ENCODE measurements around the gene D2HGDH.
"Not testable (repeated sequence)": the region's sequence is repeated elsewhere in the genome, so short reads cannot be mapped to it uniquely, and the experiment has no call there.

The D2HGDH gene

DNA sequence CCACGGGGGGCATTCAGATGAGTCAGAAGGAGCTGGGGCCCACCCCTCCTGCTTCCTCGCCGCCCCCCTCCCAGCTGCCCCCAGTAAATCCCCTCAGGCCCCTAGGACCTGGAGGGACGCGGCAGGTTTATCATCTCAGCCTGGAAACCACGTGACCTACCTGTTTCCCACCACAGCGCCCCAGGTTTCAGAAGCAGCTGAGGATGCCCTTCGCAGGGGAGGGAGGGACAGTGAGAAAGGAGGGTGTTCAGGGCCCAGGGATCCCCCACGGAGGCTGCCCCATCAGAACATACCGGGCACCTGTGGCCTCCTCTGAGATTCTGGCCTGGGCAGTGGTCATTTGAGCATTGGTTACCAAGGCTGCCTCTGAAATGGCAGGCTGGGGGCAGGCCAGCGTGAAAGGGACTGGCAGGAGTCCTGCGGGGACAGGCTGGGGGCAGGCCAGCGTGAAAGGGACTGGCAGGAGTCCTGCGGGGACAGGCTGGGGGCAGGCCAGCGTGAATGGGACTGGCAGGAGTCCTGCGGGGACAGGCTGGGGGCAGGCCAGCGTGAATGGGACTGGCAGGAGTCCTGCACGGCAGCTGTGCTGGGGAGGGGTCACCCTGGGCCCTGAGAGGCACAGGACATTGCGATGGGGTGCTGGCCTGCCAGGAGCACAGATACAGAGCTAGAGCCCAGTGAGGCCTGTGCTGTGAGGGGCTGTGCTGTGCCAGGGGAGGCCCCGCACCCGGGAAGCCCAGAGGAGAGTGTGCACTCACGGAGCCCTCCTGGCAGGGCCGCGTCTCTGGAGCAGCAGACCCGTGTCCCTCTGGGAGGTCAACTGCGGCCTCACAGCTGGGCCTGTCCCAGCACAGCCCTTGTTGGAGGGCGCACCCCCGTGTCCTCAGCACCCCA lies 76.1 kb downstream of the D2HGDH start:
- DNase-seq = no peak

DNA sequence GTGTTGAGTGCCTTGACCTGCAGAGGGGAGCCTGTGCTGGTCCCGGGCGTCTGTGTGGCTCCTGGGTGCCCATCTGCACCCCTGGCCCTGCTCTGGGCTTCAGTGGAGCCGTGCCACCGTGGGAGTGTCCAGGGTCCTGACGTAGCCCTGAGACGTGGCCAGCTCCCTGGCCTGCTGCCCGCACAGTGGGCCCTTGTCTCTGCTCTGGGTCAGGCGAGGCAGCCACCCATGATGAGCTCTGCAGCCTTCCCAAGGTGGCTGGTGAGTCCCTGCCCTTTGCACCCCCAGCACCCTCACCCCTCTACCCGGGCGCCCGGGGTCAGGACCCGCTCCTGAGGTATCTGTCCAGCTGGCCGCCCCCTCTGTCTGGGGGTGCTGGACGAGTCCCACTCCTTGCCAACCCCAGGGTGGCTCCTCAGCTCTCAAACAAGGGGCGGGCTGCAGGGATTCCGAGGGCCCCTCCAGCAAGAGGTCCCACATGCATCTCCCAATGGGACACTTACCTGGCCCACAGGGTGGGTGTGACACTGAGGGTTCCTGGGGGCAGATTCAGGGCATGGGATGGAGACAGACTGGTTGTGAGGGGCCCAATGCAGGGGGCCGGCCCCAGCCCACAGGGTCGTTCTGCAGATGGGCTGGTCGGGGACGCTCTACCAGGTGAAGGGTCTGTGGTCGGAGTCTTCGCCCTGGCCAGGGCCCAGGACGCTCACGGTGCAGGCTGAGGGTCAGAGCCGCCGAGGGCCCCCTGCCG lies 76.9 kb downstream of the D2HGDH start:
- DNase-seq = no peak

DNA sequence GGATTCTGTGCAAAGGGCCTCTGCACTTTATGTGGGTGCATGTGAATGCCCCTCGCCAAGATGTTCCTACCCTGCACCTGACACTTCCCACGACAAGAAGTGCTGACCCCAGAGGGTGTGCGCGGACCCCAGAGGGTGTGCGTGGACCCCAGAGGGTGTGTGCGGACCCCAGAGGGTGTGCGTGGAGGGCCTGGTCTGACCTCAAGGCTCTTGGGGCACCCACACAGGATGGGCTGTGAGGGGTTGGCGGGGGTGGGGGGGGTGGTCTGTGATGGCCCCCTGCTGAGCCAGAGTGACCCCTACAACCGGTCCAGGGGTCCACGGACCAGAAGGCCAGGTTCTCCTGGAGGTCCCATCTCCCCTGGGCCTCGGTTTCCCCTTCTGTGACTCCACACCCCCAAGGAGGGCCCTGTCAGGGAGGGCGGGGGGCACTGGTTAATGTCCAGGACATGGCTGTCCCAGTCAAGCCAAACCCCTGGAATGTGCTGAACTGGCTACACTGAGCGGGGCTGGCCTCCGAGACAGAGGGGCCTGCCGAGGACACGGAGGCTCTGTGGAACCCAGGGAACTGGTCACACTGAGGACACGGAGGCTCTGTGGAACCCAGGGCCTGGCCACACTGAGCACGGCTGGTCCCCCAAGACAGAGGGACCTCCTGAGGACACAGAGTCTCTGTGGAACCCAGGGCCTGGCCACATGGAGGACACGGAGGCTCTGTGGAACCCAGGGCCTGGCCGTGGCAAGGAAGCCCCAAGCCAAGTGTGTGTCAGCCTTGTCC lies 77.7 kb downstream of the D2HGDH start:
- DNase-seq = no peak

DNA sequence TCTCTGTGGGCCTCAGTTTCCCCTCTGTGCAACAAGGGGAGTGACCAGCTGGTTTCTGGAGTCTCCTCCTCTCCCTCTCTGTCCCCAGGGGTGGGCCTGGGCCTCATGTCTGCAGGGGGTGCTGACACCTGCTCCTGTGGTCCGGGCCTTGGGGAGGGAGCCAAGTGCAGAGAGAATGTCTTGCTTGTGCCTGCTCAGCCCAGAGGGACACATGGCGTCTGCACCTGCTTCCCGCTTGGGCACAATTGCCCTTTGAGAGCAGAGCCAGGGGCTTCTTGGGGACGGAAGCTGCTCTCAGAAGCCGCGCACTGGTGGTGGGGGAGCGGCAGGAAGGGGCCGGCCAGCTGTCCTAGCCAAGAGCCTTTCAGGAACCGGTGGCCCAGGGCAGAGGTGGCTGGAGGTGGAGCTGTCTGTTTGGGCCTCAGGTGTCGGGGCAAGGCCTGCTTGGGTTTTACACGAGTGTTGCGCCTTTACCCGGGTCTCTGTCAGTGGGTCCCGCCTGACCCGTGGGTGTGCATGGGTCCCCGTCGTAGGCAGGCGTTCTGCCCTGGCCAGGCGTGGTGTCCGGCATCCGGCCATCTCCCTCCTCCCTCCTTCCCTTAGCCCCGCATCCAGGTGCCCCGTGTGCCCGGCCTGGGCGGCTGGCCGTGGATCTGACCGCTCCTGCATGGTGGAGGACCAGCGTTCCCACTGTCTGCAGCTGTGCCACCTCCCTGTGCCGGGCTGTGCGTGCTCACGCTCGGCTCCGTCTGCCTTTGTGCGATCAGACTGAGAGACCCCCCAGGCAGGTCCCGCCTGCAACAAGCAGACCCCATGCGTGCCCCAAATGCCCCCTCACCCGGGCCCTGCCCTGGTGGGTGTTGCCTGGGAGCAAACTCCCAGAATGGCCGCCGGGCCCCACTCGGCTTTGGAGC lies 78.6 kb downstream of the D2HGDH start:
- DNase-seq = no peak

DNA sequence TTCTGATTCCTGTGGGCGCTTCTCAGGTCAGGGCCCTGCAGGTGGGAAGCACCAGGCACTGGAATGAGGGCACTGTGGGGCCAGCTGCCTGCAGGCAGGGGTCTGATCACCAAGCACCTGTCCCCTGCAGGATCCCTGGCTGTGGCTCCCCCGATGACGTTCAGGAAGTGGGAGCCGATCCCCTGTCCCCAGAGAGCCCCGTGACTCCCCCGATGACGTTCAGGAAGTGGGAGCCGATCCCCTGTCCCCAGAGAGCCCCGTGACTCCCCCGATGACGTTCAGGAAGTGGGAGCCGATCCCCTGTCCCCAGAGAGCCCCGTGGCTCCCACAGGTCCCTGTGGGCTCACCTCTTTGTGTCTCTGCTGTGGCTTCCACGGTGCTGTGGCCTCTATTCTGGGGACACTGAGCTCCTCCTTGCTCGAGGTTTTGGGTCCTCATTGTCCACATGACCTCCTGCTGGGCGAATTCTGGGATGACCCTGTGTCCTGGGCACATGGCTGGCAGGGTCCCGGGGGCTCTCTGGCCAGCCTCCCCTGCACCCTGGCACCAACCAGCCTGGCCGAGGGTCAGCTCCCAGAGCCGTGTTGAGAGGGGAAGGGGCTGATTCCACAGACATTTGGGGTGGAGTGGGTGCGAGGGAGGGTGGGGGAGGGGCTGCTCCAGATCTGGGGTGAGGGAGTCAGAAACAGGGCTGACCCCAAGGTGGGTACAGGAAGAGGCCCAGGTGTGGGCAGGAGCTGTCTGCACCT lies 79.4 kb downstream of the D2HGDH start:
- no peak for DNase-seq

DNA sequence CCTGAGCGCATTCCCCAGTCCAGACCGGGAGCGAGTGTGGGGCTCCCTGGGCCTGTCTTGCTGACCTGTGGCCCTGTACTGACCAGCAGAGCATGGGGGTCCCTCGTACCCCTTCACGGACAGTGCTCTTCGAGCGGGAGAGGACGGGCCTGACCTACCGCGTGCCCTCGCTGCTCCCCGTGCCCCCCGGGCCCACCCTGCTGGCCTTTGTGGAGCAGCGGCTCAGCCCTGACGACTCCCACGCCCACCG lies 79.9 kb downstream of the D2HGDH start:
- DNase-seq = no peak

DNA sequence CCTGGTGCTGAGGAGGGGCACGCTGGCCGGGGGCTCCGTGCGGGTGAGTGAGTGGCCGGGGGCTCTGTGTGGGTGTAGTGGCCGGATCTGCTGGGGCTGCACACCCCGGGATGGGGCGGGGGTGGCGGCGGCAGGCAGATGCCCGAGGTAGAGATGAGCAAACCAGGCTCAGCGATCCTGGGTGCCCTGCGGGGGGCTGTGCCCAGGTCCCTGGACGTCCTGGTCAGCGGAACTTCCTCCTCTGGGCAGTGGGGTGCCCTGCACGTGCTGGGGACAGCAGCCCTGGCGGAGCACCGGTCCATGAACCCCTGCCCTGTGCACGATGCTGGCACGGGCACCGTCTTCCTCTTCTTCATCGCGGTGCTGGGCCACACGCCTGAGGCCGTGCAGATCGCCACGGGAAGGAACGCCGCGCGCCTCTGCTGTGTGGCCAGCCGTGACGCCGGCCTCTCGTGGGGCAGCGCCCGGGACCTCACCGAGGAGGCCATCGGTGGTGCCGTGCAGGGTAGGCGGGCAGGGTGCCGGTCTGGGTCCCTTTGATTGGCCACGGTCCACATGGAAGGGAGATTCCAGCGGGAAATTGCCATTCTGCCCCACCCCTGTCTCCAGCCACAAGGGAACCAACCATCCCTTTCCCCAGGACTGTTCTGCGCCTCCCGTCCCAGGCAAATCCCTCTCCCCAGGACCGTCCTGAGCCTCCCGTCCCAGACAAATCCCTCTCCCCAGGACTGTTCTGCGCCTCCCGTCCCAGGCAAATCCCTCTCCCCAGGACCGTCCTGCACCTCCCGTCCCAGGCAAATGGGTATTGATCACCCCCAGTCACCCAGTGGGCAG lies 80.4 kb downstream of the D2HGDH start:
- no peak for DNase-seq

DNA sequence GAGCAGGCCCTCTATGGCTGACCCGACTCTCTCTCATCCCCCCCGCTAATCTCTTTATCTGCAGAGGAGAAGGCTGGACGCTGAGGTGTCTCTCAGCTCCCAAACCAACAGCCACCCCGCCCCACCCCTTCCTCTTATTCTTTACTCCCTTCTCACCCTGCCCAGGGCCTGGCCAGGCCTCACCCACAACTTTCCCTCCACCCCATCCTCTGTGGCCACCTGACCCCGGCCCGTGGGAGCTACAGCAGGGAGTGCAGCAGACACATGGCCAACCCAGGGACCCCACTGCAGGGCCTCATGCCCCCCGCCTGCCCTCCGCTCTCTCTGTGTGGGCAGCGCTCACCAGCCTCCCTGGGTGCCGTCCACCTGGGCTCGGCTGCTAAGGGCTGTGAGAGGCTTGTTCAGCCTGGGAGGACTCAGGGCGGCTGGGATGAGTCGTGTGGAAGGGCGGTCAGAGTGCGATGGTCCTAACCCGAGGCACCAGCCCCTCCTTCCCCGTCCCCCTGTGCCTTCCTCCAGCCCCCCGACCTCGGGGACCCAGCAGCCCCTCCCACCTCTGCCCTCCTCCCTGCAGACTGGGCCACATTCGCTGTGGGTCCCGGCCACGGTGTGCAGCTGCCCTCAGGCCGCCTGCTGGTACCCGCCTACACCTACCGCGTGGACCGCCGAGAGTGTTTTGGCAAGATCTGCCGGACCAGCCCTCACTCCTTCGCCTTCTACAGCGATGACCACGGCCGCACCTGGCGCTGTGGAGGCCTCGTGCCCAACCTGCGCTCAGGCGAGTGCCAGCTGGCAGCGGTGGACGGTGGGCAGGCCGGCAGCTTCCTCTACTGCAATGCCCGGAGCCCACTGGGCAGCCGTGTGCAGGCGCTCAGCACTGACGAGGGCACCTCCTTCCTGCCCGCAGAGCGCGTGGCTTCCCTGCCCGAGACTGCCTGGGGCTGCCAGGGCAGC lies 81.3 kb downstream of the D2HGDH start:
- no peak for DNase-seq

DNA sequence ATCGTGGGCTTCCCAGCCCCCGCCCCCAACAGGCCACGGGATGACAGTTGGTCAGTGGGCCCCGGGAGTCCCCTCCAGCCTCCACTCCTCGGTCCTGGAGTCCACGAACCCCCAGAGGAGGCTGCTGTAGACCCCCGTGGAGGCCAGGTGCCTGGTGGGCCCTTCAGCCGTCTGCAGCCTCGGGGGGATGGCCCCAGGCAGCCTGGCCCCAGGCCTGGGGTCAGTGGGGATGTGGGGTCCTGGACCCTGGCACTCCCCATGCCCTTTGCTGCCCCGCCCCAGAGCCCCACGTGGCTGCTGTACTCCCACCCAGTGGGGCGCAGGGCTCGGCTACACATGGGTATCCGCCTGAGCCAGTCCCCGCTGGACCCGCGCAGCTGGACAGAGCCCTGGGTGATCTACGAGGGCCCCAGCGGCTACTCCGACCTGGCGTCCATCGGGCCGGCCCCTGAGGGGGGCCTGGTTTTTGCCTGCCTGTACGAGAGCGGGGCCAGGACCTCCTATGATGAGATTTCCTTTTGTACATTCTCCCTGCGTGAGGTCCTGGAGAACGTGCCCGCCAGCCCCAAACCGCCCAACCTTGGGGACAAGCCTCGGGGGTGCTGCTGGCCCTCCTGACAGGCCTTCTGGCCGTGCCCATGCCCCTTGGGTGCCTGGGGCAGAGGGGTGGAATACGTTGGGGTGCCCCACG lies 82.1 kb downstream of the D2HGDH start:
- DNase-seq = no peak

DNA sequence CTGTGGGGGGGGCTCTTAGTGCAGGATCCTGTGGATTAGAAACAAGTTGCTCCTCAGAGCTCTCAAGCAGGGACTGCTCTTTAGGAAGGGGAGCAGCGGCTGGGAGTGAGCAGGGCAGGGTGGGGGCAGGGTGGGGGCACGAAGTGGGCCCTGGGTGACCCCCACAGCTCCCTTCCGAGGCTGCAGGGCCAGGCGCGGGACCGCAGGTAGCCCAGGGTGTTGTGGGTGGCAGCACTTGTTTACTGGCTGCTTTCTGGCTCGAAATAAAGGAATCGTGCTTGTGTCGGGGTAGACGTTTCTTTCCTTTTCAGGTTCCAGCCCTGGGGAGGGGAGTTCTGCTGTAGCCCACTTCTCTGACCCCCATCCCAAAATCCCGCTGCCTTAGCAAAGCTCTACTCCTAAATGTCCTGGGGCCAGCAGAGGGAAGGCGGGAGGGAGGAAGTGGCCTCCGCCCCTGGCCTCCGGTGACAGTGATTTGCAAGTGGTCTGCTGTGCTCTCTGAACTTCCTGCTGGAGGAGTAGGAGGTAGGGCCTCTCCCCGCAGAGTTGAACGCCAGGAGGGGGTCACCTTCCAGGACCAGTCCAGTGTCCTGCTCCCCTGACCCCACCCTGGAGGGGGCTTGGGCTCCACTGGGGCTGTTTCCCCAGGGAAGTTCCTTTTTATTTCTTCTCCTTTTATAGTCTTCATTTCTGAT lies 82.8 kb downstream of the D2HGDH start:
- DNase-seq = no peak

DNA sequence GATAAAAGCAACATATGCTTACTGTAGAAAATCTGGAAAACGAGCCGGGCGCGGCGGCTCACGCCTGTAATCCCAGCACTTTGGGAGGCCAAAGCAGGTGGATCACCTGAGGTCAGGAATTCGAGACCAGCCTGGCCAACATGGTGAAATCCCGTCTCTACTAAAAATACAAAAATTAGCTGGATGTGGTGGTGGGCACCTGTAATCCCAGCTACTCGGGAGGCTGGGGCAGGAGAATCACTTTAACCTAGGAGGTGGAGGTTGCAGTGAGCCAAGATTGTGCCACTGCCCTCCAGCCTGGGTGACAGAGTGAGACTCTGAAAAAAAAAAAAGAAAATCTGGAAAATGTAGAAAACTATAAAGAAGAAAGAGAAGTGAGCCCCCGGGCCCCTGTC lies 83.4 kb downstream of the D2HGDH start:
- DNase-seq = not testable (repeated sequence)
